HepG2 (cell line): Measurements from ENCODE around the gene AP5B1. TPM values are rescaled to one million over a fixed set of nuclear protein-coding genes. Genes with fewer than 3 reads are reported as not detected.

ENCODE experiments used
- ATAC-seq: fragments of 200-7000 bp; cut with Tn5 transposase; 3 replicates; pipeline ENCODE4 v1.9.1; 2020; ENCODE audit warnings: mild to moderate bottlenecking, moderate library complexity
- BruUV-seq: library from RNA; stranded (reverse); fragments of 400-500 nt; replicated peaks from 2 replicates; lab custom pipeline; 2021; lab: Mats Ljungman, UMichigan
- CTCF ChIA-PET: fragments of 300-600 bp; formaldehyde crosslinking; extraction: SDS; loops from one replicate; lab custom pipeline; 2021; ENCODE audit warnings: low total read pairs, inconsistent platforms, low intra/inter-chr PET ratio; lab: Yijun Ruan, JAX
- POLR2A ChIA-PET: fragments of 350-600 bp; sonication (Branson Sonifier 250); formaldehyde crosslinking; loops from one replicate; lab custom pipeline; 2020; ENCODE audit warnings: antibody characterized with exemption, inconsistent platforms; lab: Yijun Ruan, JAX
- DNase-seq: peaks from one replicate; pipeline ENCODE4 v3.0.0-alpha.2; 2015; ENCODE audit warnings: low spot score
- FAIRE-seq: peaks from 3 replicates; lab custom pipeline; 2011; peaks lifted over from hg19 to GRCh38; lab: Jason Lieb, UNC
- H2AFZ ChIP-seq: one replicate; pipeline ENCODE4 v1.6.1; 2011; ENCODE audit warnings: low read length, inconsistent platforms
- H3K27ac ChIP-seq: fragments of 300-600 bp; 3 replicates; pipeline ENCODE4 v1.8.0; 2011; ENCODE audit warnings: mixed run types, mild to moderate bottlenecking, mixed read lengths, low read length, inconsistent platforms; ENCODE audit not compliant: insufficient read depth; ENCODE audit errors: extremely low read length
- H3K27me3 ChIP-seq, 2 experiments: fragments of 200-600 bp in 1 of 2; 2 replicates in 1 of 2; 3 replicates in 1 of 2; pipeline versions ENCODE4 v1.6.0 to v1.8.0; 2011; ENCODE audit warnings: low read length in 2 of 2, mild to moderate bottlenecking in 2 of 2, moderate library complexity in 2 of 2, inconsistent platforms in 1 of 2; ENCODE audit not compliant: insufficient read depth in 2 of 2, control insufficient read depth in 1 of 2
- H3K36me3 ChIP-seq, 2 experiments: fragments of 200-600 bp in 1 of 2; replicated peaks in 1 of 2; 2 replicates in 1 of 2; 3 replicates in 1 of 2; pipeline versions ENCODE4 v1.5.1 to v1.8.0; 2011; ENCODE audit warnings: low read length in 2 of 2, inconsistent platforms in 1 of 2; ENCODE audit not compliant: insufficient read depth in 2 of 2, control insufficient read depth in 1 of 2
- H3K4me1 ChIP-seq: 2 replicates; pipeline ENCODE4 v1.5.1; 2012; ENCODE audit warnings: low read length, inconsistent platforms; ENCODE audit not compliant: insufficient read depth
- H3K4me2 ChIP-seq: 2 replicates; pipeline ENCODE4 v1.6.0; 2011; ENCODE audit warnings: low read depth, low read length, inconsistent platforms
- H3K4me3 ChIP-seq, 3 experiments: fragments of 200-600 bp in 1 of 3; sonication (generic), shearing (Covaris generic) in 1 of 3; replicated peaks in 1 of 3; 2 replicates each; pipeline ENCODE4 v1.5.1; 2011 to 2016; ENCODE audit warnings: low read length in 3 of 3, inconsistent platforms in 2 of 3, low read depth in 2 of 3, mild to moderate bottlenecking in 2 of 3, control low read depth in 1 of 3, mixed read lengths in 1 of 3; ENCODE audit not compliant: insufficient read depth in 1 of 3
- H3K79me2 ChIP-seq: one replicate; pipeline ENCODE4 v1.6.1; 2011; ENCODE audit warnings: low read length, inconsistent platforms; ENCODE audit not compliant: insufficient read depth
- H3K9ac ChIP-seq: 2 replicates; pipeline ENCODE4 v1.6.0; 2011; ENCODE audit warnings: mild to moderate bottlenecking, low read depth, low read length, inconsistent platforms; ENCODE audit not compliant: insufficient read depth
- H3K9me3 ChIP-seq: 2 replicates; pipeline ENCODE4 v1.5.1; 2012; ENCODE audit warnings: mild to moderate bottlenecking, low read length
- H4K20me1 ChIP-seq: 2 replicates; pipeline ENCODE4 v1.6.0; 2011; ENCODE audit warnings: inconsistent platforms, mild to moderate bottlenecking, low read length, moderate library complexity; ENCODE audit not compliant: insufficient read depth
- BRCA1 ChIP-seq: sonication (generic); formaldehyde crosslinking; IDR thresholded peaks from 2 replicates; pipeline ENCODE4 v1.4.0; 2020; ENCODE audit warnings: missing genetic modification reagents
- MAFF ChIP-seq: IDR thresholded peaks from 2 replicates; pipeline ENCODE4 v1.6.1; 2011; ENCODE audit warnings: low read depth, low read length, improper control_type of control experiment
- MEIS1 ChIP-seq: sonication (generic); formaldehyde crosslinking; IDR thresholded peaks from 2 replicates; pipeline ENCODE4 v1.9.0; 2021; ENCODE audit warnings: mild to moderate bottlenecking, missing genetic modification reagents, moderate library complexity, borderline replicate concordance
- NCOA1 ChIP-seq: sonication (generic); formaldehyde crosslinking; IDR thresholded peaks from 2 replicates; pipeline ENCODE4 v1.9.0; 2021; ENCODE audit warnings: missing genetic modification reagents
- SSRP1 ChIP-seq: IDR thresholded peaks from 2 replicates; pipeline ENCODE4 v1.6.1; 2016; ENCODE audit warnings: control low read depth
- ZNF383 ChIP-seq: sonication (generic); formaldehyde crosslinking; IDR thresholded peaks from 2 replicates; pipeline ENCODE4 v1.4.0; 2020; ENCODE audit warnings: missing genetic modification reagents, mild to moderate bottlenecking, borderline replicate concordance
- ZNF777 ChIP-seq: sonication (generic); formaldehyde crosslinking; IDR thresholded peaks from 2 replicates; pipeline ENCODE4 v1.4.0; 2020; ENCODE audit warnings: missing genetic modification reagents
- ZNF800 ChIP-seq: sonication (generic); formaldehyde crosslinking; IDR thresholded peaks from 2 replicates; pipeline ENCODE4 v1.4.0; 2020; ENCODE audit warnings: missing genetic modification reagents
- WGBS: methylation state at CpG from one replicate; pipeline ENCODE4 v1.1.6; 2017; ENCODE audit warnings: low lambda C conversion rate; 5-methylcytosine and 5-hydroxymethylcytosine counted together
- in situ Hi-C: cut with HindIII; loops from 2 replicates; pipeline ENCODE4 v1.10.0; 2017; ENCODE audit warnings: low pct_unique_long_range_greater_than_20kb; ENCODE audit not compliant: extremely low pct_ligation_motif_present
- intact Hi-C: fragments of 100-400 bp; cut with micrococcal nuclease; formaldehyde crosslinking; loops from one replicate; pipeline ENCODE4 v1.10.0; 2022; ENCODE audit not compliant: unreplicated experiment
- polyA plus RNA-seq, 8 experiments: library from polyadenylated mRNA; depleted of rRNA in 3 of 8; stranded (reverse) in 7 of 8; unstranded in 1 of 8; fragments of >200 nt; fragmentation: Illumina TruSeq in 4 of 8; extraction: Trizol in 4 of 8; gene quantifications; 2 replicates each; pipeline versions ENCODE4 v1.2.1 to v1.2.3, GENCODE V29; 2011 to 2016; ENCODE audit warnings: low read depth in 4 of 8, missing spikeins in 1 of 8, mixed read lengths in 1 of 8; ENCODE audit not compliant: insufficient read depth in 1 of 8
- total RNA-seq, 5 experiments: library from RNA; depleted of rRNA; stranded (reverse); fragments of >200 nt; fragmentation: Illumina TruSeq; extraction: Trizol; gene quantifications; 2 replicates each; pipeline ENCODE4 v1.2.3, GENCODE V29; 2016; ENCODE audit warnings: low read depth in 1 of 5
- TF ChIP-seq, protein P1 (sequence below): sonication (generic); IDR thresholded peaks from 2 replicates; pipeline ENCODE4 v1.6.1; 2016; ENCODE audit warnings: low read depth, borderline replicate concordance
- TF ChIP-seq, protein P2 (sequence below): sonication (generic); formaldehyde crosslinking; IDR thresholded peaks from 2 replicates; pipeline ENCODE4 v1.5.0; 2020; ENCODE audit warnings: missing genetic modification reagents, mild to moderate bottlenecking, borderline replicate concordance
- TF ChIP-seq, protein P3 (sequence below), 2 experiments: fragments of 450-650 bp in 1 of 2; sonication (generic) in 1 of 2; formaldehyde crosslinking; IDR thresholded peaks; 2 replicates each; pipeline versions ENCODE4 v1.5.0 to v1.8.0; 2020 to 2022; ENCODE audit warnings: mild to moderate bottlenecking in 1 of 2, missing genetic modification reagents in 1 of 2
- TF ChIP-seq, protein P4 (sequence below): sonication (generic); formaldehyde crosslinking; IDR thresholded peaks from 2 replicates; pipeline ENCODE4 v1.4.0; 2020; ENCODE audit warnings: mild to moderate bottlenecking, missing genetic modification reagents
- TF ChIP-seq, protein P5 (sequence below): sonication (generic); formaldehyde crosslinking; conservative IDR thresholded peaks from 2 replicates; pipeline ENCODE4 v1.4.0; 2020; ENCODE audit warnings: missing genetic modification reagents

AP5B1 gene
- total and polyA plus RNA-seq, 2 of the 13 experiments (the other 11 are each of a cell fraction or from before 2014, with no cell fraction given), result 1.7 to 4.4 TPM

GRCh38 chr11:65776196-65776595 lies 4.6 kb downstream of the AP5B1 start (continued):
- TF ChIP-seq, protein P1, sequence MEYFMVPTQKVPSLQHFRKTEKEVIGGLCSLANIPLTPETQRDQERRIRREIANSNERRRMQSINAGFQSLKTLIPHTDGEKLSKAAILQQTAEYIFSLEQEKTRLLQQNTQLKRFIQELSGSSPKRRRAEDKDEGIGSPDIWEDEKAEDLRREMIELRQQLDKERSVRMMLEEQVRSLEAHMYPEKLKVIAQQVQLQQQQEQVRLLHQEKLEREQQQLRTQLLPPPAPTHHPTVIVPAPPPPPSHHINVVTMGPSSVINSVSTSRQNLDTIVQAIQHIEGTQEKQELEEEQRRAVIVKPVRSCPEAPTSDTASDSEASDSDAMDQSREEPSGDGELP, result peak; percentile 50; the same call in 1 of the 2 replicates
- TF ChIP-seq NCOA1 (CRISPR knock-in tag) (no peak), MEIS1 (CRISPR knock-in tag) (no peak), ZNF777 (CRISPR knock-in tag) (no peak)
- TF ChIP-seq, protein P2, sequence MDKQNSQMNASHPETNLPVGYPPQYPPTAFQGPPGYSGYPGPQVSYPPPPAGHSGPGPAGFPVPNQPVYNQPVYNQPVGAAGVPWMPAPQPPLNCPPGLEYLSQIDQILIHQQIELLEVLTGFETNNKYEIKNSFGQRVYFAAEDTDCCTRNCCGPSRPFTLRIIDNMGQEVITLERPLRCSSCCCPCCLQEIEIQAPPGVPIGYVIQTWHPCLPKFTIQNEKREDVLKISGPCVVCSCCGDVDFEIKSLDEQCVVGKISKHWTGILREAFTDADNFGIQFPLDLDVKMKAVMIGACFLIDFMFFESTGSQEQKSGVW (CRISPR knock-in tag), result no peak
- TF ChIP-seq, protein P3, sequence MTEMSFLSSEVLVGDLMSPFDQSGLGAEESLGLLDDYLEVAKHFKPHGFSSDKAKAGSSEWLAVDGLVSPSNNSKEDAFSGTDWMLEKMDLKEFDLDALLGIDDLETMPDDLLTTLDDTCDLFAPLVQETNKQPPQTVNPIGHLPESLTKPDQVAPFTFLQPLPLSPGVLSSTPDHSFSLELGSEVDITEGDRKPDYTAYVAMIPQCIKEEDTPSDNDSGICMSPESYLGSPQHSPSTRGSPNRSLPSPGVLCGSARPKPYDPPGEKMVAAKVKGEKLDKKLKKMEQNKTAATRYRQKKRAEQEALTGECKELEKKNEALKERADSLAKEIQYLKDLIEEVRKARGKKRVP (CRISPR knock-in tag; IDR thresholded peaks at IDR 0.05), result peak in 1 of 2 experiments; percentile 54; a peak in 1 of 4 replicates
- TF ChIP-seq, all 625 proteins: peak for 10

DNA sequence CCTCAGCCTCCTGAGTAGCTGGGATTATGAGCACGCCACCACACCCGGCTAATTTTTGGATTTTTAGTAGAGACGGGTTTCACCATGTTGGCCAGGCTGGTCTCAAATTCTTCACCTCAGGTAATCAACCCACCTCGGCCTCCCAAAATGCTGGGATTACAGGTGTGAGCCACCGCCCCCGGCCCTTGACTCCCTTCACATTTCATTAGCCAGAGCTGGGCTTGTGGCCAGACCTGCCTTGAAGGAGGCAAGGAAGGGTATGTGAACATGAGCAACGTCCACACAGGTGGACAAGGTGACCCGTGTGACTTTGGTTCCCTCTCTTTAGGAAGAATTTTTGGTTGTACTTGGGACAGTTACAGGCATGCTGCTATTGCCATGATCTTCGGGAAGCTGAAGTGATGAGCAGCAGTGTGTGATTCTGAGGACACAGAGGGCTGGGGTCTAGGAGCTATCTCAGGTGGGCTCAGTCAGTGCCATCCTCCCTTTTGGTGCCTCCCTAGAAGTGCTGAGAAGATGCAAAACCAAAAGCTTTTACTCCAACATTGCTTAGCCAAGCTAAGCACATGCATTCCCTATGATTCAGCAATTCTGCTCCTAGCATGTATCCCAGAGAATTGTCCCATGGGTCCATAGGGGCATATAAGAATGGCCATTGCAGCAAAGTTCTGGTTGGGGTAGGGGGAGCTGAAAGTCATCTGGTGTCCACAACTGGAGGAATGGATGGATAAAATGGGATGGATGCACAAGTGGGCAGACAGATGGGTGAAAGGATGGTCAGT lies 6.1 kb downstream of the AP5B1 start:
- intact Hi-C loops, result no loop called here
- Histone ChIP-seq H3K79me2 (no peaks in the 10 kb centered on the region), H4K20me1 (no peaks in the 10 kb centered on the region), H3K27me3 (no peaks in the 10 kb centered on the region), H3K36me3 (no peaks in the 10 kb centered on the region), H3K27ac (no peak overlapping the region), H3K4me1 (peaks cover 45% of the 10 kb centered on the region), H2AFZ (no peak overlapping the region), H3K9ac (no peak overlapping the region), H3K4me2 (no peak overlapping the region), H3K4me3 (no peak overlapping the region), H3K9me3 (no peaks in the 10 kb centered on the region)
- 76% methylated on average over 8 of the region's 9 CpGs for WGBS
- DNase-seq, result no peak
- no peak for ATAC-seq
- TF ChIP-seq, protein P4, sequence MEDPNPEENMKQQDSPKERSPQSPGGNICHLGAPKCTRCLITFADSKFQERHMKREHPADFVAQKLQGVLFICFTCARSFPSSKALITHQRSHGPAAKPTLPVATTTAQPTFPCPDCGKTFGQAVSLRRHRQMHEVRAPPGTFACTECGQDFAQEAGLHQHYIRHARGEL (CRISPR knock-in tag), result no peak
- TF ChIP-seq, protein P5, sequence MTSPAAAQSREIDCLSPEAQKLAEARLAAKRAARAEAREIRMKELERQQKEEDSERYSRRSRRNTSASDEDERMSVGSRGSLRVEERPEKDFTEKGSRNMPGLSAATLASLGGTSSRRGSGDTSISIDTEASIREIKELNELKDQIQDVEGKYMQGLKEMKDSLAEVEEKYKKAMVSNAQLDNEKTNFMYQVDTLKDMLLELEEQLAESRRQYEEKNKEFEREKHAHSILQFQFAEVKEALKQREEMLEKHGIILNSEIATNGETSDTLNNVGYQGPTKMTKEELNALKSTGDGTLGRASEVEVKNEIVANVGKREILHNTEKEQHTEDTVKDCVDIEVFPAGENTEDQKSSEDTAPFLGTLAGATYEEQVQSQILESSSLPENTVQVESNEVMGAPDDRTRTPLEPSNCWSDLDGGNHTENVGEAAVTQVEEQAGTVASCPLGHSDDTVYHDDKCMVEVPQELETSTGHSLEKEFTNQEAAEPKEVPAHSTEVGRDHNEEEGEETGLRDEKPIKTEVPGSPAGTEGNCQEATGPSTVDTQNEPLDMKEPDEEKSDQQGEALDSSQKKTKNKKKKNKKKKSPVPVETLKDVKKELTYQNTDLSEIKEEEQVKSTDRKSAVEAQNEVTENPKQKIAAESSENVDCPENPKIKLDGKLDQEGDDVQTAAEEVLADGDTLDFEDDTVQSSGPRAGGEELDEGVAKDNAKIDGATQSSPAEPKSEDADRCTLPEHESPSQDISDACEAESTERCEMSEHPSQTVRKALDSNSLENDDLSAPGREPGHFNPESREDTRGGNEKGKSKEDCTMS (CRISPR knock-in tag), result no peak
- TF ChIP-seq MAFF (0 out of 2 replicates have a peak, but pooled peaks have one; percentile 18), BRCA1 (no peak), SSRP1 (CRISPR knock-in tag) (0 out of 2 replicates have a peak, but pooled peaks have one; percentile 56), ZNF383 (CRISPR knock-in tag) (no peak), ZNF800 (CRISPR knock-in tag) (no peak)
- no peak for FAIRE-seq
- POLR2A ChIA-PET, result interaction anchor here (0.8 kb wide), 1 partner anchor 43 kb away, joined by 3 read pairs; no protein-coding TSS in a partner anchor
- in situ Hi-C loops, result no loop called here
- BruUV-seq, result no TSS peak
- CTCF ChIA-PET, result interaction anchor here (0.6 to 1.8 kb wide), 2 partner anchors 44 to 214 kb away, joined by 3 to 12 read pairs; no protein-coding TSS in a partner anchor
